HepG2 (cell line): ENCODE data around the gene ABTB2. TPM values are rescaled to one million over a fixed set of nuclear protein-coding genes. Genes with fewer than 3 reads are reported as not detected.

Experiments
- ATAC-seq: fragments of 200-7000 bp; cut with Tn5 transposase; 3 replicates; pipeline ENCODE4 v1.9.1; 2020; ENCODE audit warnings: mild to moderate bottlenecking, moderate library complexity
- BruUV-seq: library from RNA; stranded (reverse); fragments of 400-500 nt; replicated peaks from 2 replicates; lab custom pipeline; 2021; lab: Mats Ljungman, UMichigan
- CTCF ChIA-PET: fragments of 300-600 bp; formaldehyde crosslinking; extraction: SDS; loops from one replicate; lab custom pipeline; 2021; ENCODE audit warnings: low total read pairs, inconsistent platforms, low intra/inter-chr PET ratio; lab: Yijun Ruan, JAX
- POLR2A ChIA-PET: fragments of 350-600 bp; sonication (Branson Sonifier 250); formaldehyde crosslinking; loops from one replicate; lab custom pipeline; 2020; ENCODE audit warnings: antibody characterized with exemption, inconsistent platforms; lab: Yijun Ruan, JAX
- DNase-seq: peaks from one replicate; pipeline ENCODE4 v3.0.0-alpha.2; 2015; ENCODE audit warnings: low spot score
- FAIRE-seq: peaks from 3 replicates; lab custom pipeline; 2011; peaks lifted over from hg19 to GRCh38; lab: Jason Lieb, UNC
- H2AFZ ChIP-seq: one replicate; pipeline ENCODE4 v1.6.1; 2011; ENCODE audit warnings: low read length, inconsistent platforms
- H3K27ac ChIP-seq: fragments of 300-600 bp; 3 replicates; pipeline ENCODE4 v1.8.0; 2011; ENCODE audit warnings: mixed run types, mild to moderate bottlenecking, mixed read lengths, low read length, inconsistent platforms; ENCODE audit not compliant: insufficient read depth; ENCODE audit errors: extremely low read length
- H3K27me3 ChIP-seq, 2 experiments: fragments of 200-600 bp in 1 of 2; 2 replicates in 1 of 2; 3 replicates in 1 of 2; pipeline versions ENCODE4 v1.6.0 to v1.8.0; 2011; ENCODE audit warnings: low read length in 2 of 2, mild to moderate bottlenecking in 2 of 2, moderate library complexity in 2 of 2, inconsistent platforms in 1 of 2; ENCODE audit not compliant: insufficient read depth in 2 of 2, control insufficient read depth in 1 of 2
- H3K36me3 ChIP-seq, 2 experiments: fragments of 200-600 bp in 1 of 2; replicated peaks in 1 of 2; 2 replicates in 1 of 2; 3 replicates in 1 of 2; pipeline versions ENCODE4 v1.5.1 to v1.8.0; 2011; ENCODE audit warnings: low read length in 2 of 2, inconsistent platforms in 1 of 2; ENCODE audit not compliant: insufficient read depth in 2 of 2, control insufficient read depth in 1 of 2
- H3K4me1 ChIP-seq: 2 replicates; pipeline ENCODE4 v1.5.1; 2012; ENCODE audit warnings: low read length, inconsistent platforms; ENCODE audit not compliant: insufficient read depth
- H3K4me2 ChIP-seq: 2 replicates; pipeline ENCODE4 v1.6.0; 2011; ENCODE audit warnings: low read depth, low read length, inconsistent platforms
- H3K4me3 ChIP-seq, 3 experiments: fragments of 200-600 bp in 1 of 3; sonication (generic), shearing (Covaris generic) in 1 of 3; replicated peaks in 1 of 3; 2 replicates each; pipeline ENCODE4 v1.5.1; 2011 to 2016; ENCODE audit warnings: low read length in 3 of 3, inconsistent platforms in 2 of 3, low read depth in 2 of 3, mild to moderate bottlenecking in 2 of 3, control low read depth in 1 of 3, mixed read lengths in 1 of 3; ENCODE audit not compliant: insufficient read depth in 1 of 3
- H3K79me2 ChIP-seq: one replicate; pipeline ENCODE4 v1.6.1; 2011; ENCODE audit warnings: low read length, inconsistent platforms; ENCODE audit not compliant: insufficient read depth
- H3K9ac ChIP-seq: 2 replicates; pipeline ENCODE4 v1.6.0; 2011; ENCODE audit warnings: mild to moderate bottlenecking, low read depth, low read length, inconsistent platforms; ENCODE audit not compliant: insufficient read depth
- H3K9me3 ChIP-seq: 2 replicates; pipeline ENCODE4 v1.5.1; 2012; ENCODE audit warnings: mild to moderate bottlenecking, low read length
- H4K20me1 ChIP-seq: 2 replicates; pipeline ENCODE4 v1.6.0; 2011; ENCODE audit warnings: inconsistent platforms, mild to moderate bottlenecking, low read length, moderate library complexity; ENCODE audit not compliant: insufficient read depth
- CHCHD3 ChIP-seq: sonication (generic); formaldehyde crosslinking; IDR thresholded peaks from 2 replicates; pipeline ENCODE4 v1.8.0; 2022; ENCODE audit warnings: mild to moderate bottlenecking, missing genetic modification reagents, moderate library complexity
- MAFF ChIP-seq: IDR thresholded peaks from 2 replicates; pipeline ENCODE4 v1.6.1; 2011; ENCODE audit warnings: low read depth, low read length, improper control_type of control experiment
- ZBTB38 ChIP-seq: sonication (generic); formaldehyde crosslinking; IDR thresholded peaks from 2 replicates; pipeline ENCODE4 v1.5.1; 2020; ENCODE audit warnings: mild to moderate bottlenecking, missing genetic modification reagents
- ZNF607 ChIP-seq: sonication (generic); formaldehyde crosslinking; IDR thresholded peaks from 2 replicates; pipeline ENCODE4 v1.5.1; 2020; ENCODE audit warnings: missing genetic modification reagents, mild to moderate bottlenecking, borderline replicate concordance
- WGBS: methylation state at CpG from one replicate; pipeline ENCODE4 v1.1.6; 2017; ENCODE audit warnings: low lambda C conversion rate; 5-methylcytosine and 5-hydroxymethylcytosine counted together
- in situ Hi-C: cut with HindIII; loops from 2 replicates; pipeline ENCODE4 v1.10.0; 2017; ENCODE audit warnings: low pct_unique_long_range_greater_than_20kb; ENCODE audit not compliant: extremely low pct_ligation_motif_present
- intact Hi-C: fragments of 100-400 bp; cut with micrococcal nuclease; formaldehyde crosslinking; loops from one replicate; pipeline ENCODE4 v1.10.0; 2022; ENCODE audit not compliant: unreplicated experiment
- polyA plus RNA-seq, 8 experiments: library from polyadenylated mRNA; depleted of rRNA in 3 of 8; stranded (reverse) in 7 of 8; unstranded in 1 of 8; fragments of >200 nt; fragmentation: Illumina TruSeq in 4 of 8; extraction: Trizol in 4 of 8; gene quantifications; 2 replicates each; pipeline versions ENCODE4 v1.2.1 to v1.2.3, GENCODE V29; 2011 to 2016; ENCODE audit warnings: low read depth in 4 of 8, missing spikeins in 1 of 8, mixed read lengths in 1 of 8; ENCODE audit not compliant: insufficient read depth in 1 of 8
- total RNA-seq, 5 experiments: library from RNA; depleted of rRNA; stranded (reverse); fragments of >200 nt; fragmentation: Illumina TruSeq; extraction: Trizol; gene quantifications; 2 replicates each; pipeline ENCODE4 v1.2.3, GENCODE V29; 2016; ENCODE audit warnings: low read depth in 1 of 5
- TF ChIP-seq, protein P1 (sequence below): sonication (generic); formaldehyde crosslinking; IDR thresholded peaks from 2 replicates; pipeline ENCODE4 v1.4.0; 2020; ENCODE audit warnings: missing genetic modification reagents
- TF ChIP-seq, protein P2 (sequence below): sonication (generic); formaldehyde crosslinking; IDR thresholded peaks from 2 replicates; pipeline ENCODE4 v1.4.0; 2020; ENCODE audit warnings: missing genetic modification reagents

ABTB2 gene
- total and polyA plus RNA-seq, 2 of the 13 experiments (the other 11 are each of a cell fraction or from before 2014, with no cell fraction given), result 5.1 to 15.4 TPM

- FAIRE-seq, result no peak
Measured at GRCh38 chr11:34225091-34225490, 132.7 kb downstream of the ABTB2 start.

More at GRCh38 chr11:34225091-34225490, 132.7 kb downstream of the ABTB2 start:
- BruUV-seq, result no TSS peak
- peak; percentile 30; the same call in 2 of the 3 replicates for ATAC-seq
- Histone ChIP-seq H3K9ac (no peak overlapping the region), H3K9me3 (no peaks in the 10 kb centered on the region), H3K27me3 (no peaks in the 10 kb centered on the region), H2AFZ (no peak overlapping the region), H3K36me3 (no peaks in the 10 kb centered on the region), H4K20me1 (no peaks in the 10 kb centered on the region; the same call in 1 of the 2 replicates), H3K27ac (peak overlapping the region; percentile 32), H3K4me1 (peaks cover 49% of the 10 kb centered on the region), H3K79me2 (no peaks in the 10 kb centered on the region), H3K4me2 (peak overlapping the region; percentile 25; the same call in 1 of the 2 replicates), H3K4me3 (no peak overlapping the region)
- DNase-seq, result no peak
- peak; percentile 20; the same call in 1 of the 2 replicates for TF ChIP-seq ZBTB38 (CRISPR knock-in tag)
- TF ChIP-seq, protein P1, sequence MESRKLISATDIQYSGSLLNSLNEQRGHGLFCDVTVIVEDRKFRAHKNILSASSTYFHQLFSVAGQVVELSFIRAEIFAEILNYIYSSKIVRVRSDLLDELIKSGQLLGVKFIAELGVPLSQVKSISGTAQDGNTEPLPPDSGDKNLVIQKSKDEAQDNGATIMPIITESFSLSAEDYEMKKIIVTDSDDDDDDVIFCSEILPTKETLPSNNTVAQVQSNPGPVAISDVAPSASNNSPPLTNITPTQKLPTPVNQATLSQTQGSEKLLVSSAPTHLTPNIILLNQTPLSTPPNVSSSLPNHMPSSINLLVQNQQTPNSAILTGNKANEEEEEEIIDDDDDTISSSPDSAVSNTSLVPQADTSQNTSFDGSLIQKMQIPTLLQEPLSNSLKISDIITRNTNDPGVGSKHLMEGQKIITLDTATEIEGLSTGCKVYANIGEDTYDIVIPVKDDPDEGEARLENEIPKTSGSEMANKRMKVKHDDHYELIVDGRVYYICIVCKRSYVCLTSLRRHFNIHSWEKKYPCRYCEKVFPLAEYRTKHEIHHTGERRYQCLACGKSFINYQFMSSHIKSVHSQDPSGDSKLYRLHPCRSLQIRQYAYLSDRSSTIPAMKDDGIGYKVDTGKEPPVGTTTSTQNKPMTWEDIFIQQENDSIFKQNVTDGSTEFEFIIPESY, result peak; percentile 76; the same call in 1 of the 2 replicates
- TF ChIP-seq CHCHD3 (CRISPR knock-in tag), result no peak
- TF ChIP-seq, protein P2, sequence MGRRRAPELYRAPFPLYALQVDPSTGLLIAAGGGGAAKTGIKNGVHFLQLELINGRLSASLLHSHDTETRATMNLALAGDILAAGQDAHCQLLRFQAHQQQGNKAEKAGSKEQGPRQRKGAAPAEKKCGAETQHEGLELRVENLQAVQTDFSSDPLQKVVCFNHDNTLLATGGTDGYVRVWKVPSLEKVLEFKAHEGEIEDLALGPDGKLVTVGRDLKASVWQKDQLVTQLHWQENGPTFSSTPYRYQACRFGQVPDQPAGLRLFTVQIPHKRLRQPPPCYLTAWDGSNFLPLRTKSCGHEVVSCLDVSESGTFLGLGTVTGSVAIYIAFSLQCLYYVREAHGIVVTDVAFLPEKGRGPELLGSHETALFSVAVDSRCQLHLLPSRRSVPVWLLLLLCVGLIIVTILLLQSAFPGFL (CRISPR knock-in tag), result no peak
- TF ChIP-seq MAFF, result no peak
- TF ChIP-seq ZNF607 (CRISPR knock-in tag), result no peak
- WGBS, result 68% methylated on average over 10 of the region's 10 CpGs
- POLR2A ChIA-PET, result no interaction called here
- intact Hi-C loops (no loop called here), in situ Hi-C loops (no loop called here)
- CTCF ChIA-PET, result no interaction called here
